GM23248 (cell line): ENCODE measurements around the gene CCDC63.

ENCODE experiments used
- EZH2 ChIP-seq: fragments of 200-600 bp; sonication (generic); IDR thresholded peaks from 2 replicates; pipeline ENCODE4 v1.6.1; 2018; ENCODE audit warnings: antibody characterized with exemption, mild to moderate bottlenecking; ENCODE audit not compliant: insufficient read depth, poor library complexity, severe bottlenecking
- EZH2phosphoT487 ChIP-seq: fragments of 200-600 bp; sonication (generic); IDR thresholded peaks from 2 replicates; pipeline ENCODE4 v1.6.1; 2018; ENCODE audit warnings: antibody characterized with exemption, moderate library complexity, mild to moderate bottlenecking, low read depth; ENCODE audit not compliant: insufficient read depth

- TF ChIP-seq EZH2 = no peak
- TF ChIP-seq EZH2phosphoT487 = no peak
Measured at GRCh38 chr12:110821917-110822316, 24.9 kb upstream of the CCDC63 start.
